OCI-LY3 (cell line): ENCODE data around the gene ERP27.

Source experiments
- CTCF ChIP-seq: fragments of 200-600, 300-600 bp; sonication (generic); IDR thresholded peaks from 2 replicates; pipeline ENCODE4 v1.5.1; 2014; ENCODE audit warnings: antibody characterized with exemption, low read length, low read depth
- EZH2phosphoT487 ChIP-seq: fragments of 200-600 bp; shearing (Covaris generic); IDR thresholded peaks from 2 replicates; pipeline ENCODE4 v1.6.1; 2018; ENCODE audit warnings: antibody characterized with exemption, mixed run types, low read depth

GRCh38 chr12:14942196-14942931, 4.0 kb upstream of the ERP27 start:
- TF ChIP-seq CTCF = no peak
- TF ChIP-seq EZH2phosphoT487 = no peak
